ENCODE data around the gene HTR5A. TPM values are rescaled to one million over a fixed set of nuclear protein-coding genes. Genes with fewer than 3 reads are reported as not detected.

The HTR5A gene
- total RNA-seq, 1 experiment from 2014 or later = not detected

DNA sequence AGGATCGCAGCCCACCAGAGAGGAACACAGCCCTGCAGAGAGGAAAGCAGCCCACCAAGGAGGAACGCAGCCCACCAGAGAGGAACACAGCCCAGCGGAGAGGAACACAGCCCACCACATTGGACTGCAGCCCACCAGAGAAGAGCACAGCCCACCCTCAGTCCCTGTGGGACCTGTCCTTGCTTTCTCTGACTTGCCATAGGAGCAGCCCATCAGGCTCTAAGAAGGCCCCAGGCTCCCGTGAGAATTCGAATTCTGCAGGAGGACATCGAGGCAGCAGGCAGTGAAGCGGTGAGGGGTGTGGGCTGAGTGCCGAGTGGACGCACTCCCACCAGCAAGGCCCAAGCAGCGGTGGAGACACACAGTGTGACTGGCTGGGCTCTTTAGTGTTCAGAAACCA, 59.1 kb downstream of the HTR5A start:
- TF ChIP-seq POLR2AphosphoS5 (IDR thresholded peaks at IDR 0.05; ENCODE audit: low read depth, low read length) (no peak), TCF7L2 (IDR thresholded peaks at IDR 0.05; ENCODE audit: low read depth, low read length) (no peak), SIN3A (IDR thresholded peaks at IDR 0.05; ENCODE audit: borderline replicate concordance, insufficient read depth, low read depth, low read length) (no peak)
- TF ChIP-seq, protein P1, sequence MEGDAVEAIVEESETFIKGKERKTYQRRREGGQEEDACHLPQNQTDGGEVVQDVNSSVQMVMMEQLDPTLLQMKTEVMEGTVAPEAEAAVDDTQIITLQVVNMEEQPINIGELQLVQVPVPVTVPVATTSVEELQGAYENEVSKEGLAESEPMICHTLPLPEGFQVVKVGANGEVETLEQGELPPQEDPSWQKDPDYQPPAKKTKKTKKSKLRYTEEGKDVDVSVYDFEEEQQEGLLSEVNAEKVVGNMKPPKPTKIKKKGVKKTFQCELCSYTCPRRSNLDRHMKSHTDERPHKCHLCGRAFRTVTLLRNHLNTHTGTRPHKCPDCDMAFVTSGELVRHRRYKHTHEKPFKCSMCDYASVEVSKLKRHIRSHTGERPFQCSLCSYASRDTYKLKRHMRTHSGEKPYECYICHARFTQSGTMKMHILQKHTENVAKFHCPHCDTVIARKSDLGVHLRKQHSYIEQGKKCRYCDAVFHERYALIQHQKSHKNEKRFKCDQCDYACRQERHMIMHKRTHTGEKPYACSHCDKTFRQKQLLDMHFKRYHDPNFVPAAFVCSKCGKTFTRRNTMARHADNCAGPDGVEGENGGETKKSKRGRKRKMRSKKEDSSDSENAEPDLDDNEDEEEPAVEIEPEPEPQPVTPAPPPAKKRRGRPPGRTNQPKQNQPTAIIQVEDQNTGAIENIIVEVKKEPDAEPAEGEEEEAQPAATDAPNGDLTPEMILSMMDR (IDR thresholded peaks at IDR 0.05) = no peak
- TF ChIP-seq, protein P2, sequence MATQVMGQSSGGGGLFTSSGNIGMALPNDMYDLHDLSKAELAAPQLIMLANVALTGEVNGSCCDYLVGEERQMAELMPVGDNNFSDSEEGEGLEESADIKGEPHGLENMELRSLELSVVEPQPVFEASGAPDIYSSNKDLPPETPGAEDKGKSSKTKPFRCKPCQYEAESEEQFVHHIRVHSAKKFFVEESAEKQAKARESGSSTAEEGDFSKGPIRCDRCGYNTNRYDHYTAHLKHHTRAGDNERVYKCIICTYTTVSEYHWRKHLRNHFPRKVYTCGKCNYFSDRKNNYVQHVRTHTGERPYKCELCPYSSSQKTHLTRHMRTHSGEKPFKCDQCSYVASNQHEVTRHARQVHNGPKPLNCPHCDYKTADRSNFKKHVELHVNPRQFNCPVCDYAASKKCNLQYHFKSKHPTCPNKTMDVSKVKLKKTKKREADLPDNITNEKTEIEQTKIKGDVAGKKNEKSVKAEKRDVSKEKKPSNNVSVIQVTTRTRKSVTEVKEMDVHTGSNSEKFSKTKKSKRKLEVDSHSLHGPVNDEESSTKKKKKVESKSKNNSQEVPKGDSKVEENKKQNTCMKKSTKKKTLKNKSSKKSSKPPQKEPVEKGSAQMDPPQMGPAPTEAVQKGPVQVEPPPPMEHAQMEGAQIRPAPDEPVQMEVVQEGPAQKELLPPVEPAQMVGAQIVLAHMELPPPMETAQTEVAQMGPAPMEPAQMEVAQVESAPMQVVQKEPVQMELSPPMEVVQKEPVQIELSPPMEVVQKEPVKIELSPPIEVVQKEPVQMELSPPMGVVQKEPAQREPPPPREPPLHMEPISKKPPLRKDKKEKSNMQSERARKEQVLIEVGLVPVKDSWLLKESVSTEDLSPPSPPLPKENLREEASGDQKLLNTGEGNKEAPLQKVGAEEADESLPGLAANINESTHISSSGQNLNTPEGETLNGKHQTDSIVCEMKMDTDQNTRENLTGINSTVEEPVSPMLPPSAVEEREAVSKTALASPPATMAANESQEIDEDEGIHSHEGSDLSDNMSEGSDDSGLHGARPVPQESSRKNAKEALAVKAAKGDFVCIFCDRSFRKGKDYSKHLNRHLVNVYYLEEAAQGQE (IDR thresholded peaks at IDR 0.05; ENCODE audit: insufficient read depth in 1 of 2, low read depth in 2 of 2, low read length in 1 of 2) = no peak
- H3K4me1 ChIP-seq (ENCODE audit: control insufficient read depth, insufficient read depth, low read length) = no peaks in the 10 kb centered on the region
- no TSS peak for BruUV-seq (replicated peaks)
- intact Hi-C loops (cut with micrococcal nuclease; ENCODE audit: unreplicated experiment) (no loop called here), in situ Hi-C loops (cut with HindIII; ENCODE audit: low pct_unique_long_range_greater_than_20kb, low sequenced_read_pairs) (no loop called here)
- H3K36me3 ChIP-seq (ENCODE audit: control insufficient read depth, insufficient read depth, low read length) = no peaks in the 10 kb centered on the region
- H3K4me3 ChIP-seq (ENCODE audit: low read depth in 2 of 2, low read length in 2 of 2) = no peak overlapping the region
- ChIA-PET POLR2A (no interaction called here), CTCF (no interaction called here)
- no peaks in the 10 kb centered on the region for H3K9me3 ChIP-seq (ENCODE audit: control insufficient read depth, insufficient read depth, low read depth, low read length)
- H3K27ac ChIP-seq (ENCODE audit: low read length) = no peak overlapping the region
- ATAC-seq = no peak
- no peak for DNase-seq (ENCODE audit: low read depth, low spot score)
- H3K27me3 ChIP-seq (ENCODE audit: control insufficient read depth, insufficient read depth, low read length) = no peaks in the 10 kb centered on the region

DNA sequence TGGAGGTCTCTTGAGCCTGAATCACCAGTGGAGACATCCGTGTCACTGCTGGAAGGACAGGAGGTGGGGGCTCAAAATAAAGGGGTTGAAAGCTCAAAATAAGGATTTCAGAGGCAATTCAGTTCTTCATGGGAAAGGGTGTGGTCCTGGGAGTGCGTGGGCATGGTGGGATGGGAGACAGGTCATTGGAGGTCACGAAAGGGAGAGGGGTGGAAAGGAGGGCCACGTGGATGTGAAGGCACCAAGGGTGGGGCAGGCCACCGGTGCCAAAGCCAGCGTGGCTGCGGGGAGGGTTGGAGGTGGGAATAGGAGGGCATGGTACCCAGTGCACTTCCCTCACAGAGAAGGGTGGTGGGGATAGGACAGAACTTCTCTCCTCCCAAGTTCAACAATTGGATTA, 59.7 kb downstream of the HTR5A start:
- DNase-seq (ENCODE audit: low read depth, low spot score) = no peak
- no peaks in the 10 kb centered on the region for H3K9me3 ChIP-seq (ENCODE audit: control insufficient read depth, insufficient read depth, low read depth, low read length)
- no peak overlapping the region for H3K27ac ChIP-seq (ENCODE audit: low read length)
- intact Hi-C loops (cut with micrococcal nuclease; ENCODE audit: unreplicated experiment) = no loop called here
- BruUV-seq (replicated peaks) = no TSS peak
- no peak for ATAC-seq
- ChIA-PET POLR2A (no interaction called here), CTCF (no interaction called here)
- H3K27me3 ChIP-seq (ENCODE audit: control insufficient read depth, insufficient read depth, low read length) = no peaks in the 10 kb centered on the region
- H3K4me3 ChIP-seq (ENCODE audit: low read depth in 2 of 2, low read length in 2 of 2) = no peak overlapping the region
- TF ChIP-seq POLR2AphosphoS5 (IDR thresholded peaks at IDR 0.05; ENCODE audit: low read depth, low read length) (no peak), TCF7L2 (IDR thresholded peaks at IDR 0.05; ENCODE audit: low read depth, low read length) (no peak), SIN3A (IDR thresholded peaks at IDR 0.05; ENCODE audit: borderline replicate concordance, insufficient read depth, low read depth, low read length) (no peak)
- TF ChIP-seq, protein P1 (IDR thresholded peaks at IDR 0.05) = no peak
- TF ChIP-seq, protein P2 (IDR thresholded peaks at IDR 0.05; ENCODE audit: insufficient read depth in 1 of 2, low read depth in 2 of 2, low read length in 1 of 2) = no peak
- H3K36me3 ChIP-seq (ENCODE audit: control insufficient read depth, insufficient read depth, low read length) = no peaks in the 10 kb centered on the region
- H3K4me1 ChIP-seq (ENCODE audit: control insufficient read depth, insufficient read depth, low read length) = no peaks in the 10 kb centered on the region
- in situ Hi-C loops (cut with HindIII; ENCODE audit: low pct_unique_long_range_greater_than_20kb, low sequenced_read_pairs) = no loop called here
